Liver (tissue), 9 donors: ENCODE measurements around the gene TGFBI. TPM values are rescaled to one million over a fixed set of nuclear protein-coding genes. Genes with fewer than 3 reads are reported as not detected.
A peak's percentile ranks its signal among the peaks of the same experiment; 100 is the strongest.

Experiments
- DNase-seq: peaks from one replicate; pipeline ENCODE4 v3.0.0-alpha.2; 2017; ENCODE audit warnings: low spot score
- H3K27ac ChIP-seq, 2 donors: one replicate each; pipeline ENCODE4 v1.7.0; 2013; ENCODE audit warnings: inconsistent platforms in 2 of 2, low read length in 2 of 2, control low read depth in 1 of 2, low read depth in 1 of 2, mild to moderate bottlenecking in 1 of 2
- H3K27me3 ChIP-seq, 4 donors: one replicate each; pipeline versions ENCODE4 v1.6.1 to v1.7.0; 2013; ENCODE audit warnings: low read length in 3 of 4, inconsistent platforms in 1 of 4, mild to moderate bottlenecking in 1 of 4, moderate library complexity in 1 of 4; ENCODE audit not compliant: control insufficient read depth in 4 of 4, insufficient read depth in 4 of 4
- H3K36me3 ChIP-seq, 4 donors: one replicate each; pipeline versions ENCODE4 v1.6.1 to v1.7.0; 2013; ENCODE audit warnings: low read length in 3 of 4, mild to moderate bottlenecking in 3 of 4, low read depth in 1 of 4, moderate library complexity in 1 of 4; ENCODE audit not compliant: control insufficient read depth in 4 of 4, insufficient read depth in 3 of 4
- H3K4me1 ChIP-seq, 4 donors: one replicate each; pipeline versions ENCODE4 v1.6.1 to v1.7.0; 2013; ENCODE audit warnings: low read length in 3 of 4, mild to moderate bottlenecking in 3 of 4, moderate library complexity in 1 of 4; ENCODE audit not compliant: control insufficient read depth in 4 of 4, insufficient read depth in 4 of 4
- H3K4me3 ChIP-seq, 3 donors: one replicate each; pipeline versions ENCODE4 v1.6.1 to v1.7.0; 2013; ENCODE audit warnings: low read length in 3 of 3, control low read depth in 1 of 3, low read depth in 1 of 3, mild to moderate bottlenecking in 1 of 3
- H3K9ac ChIP-seq, 2 donors: one replicate each; pipeline ENCODE4 v1.7.0; 2013; ENCODE audit warnings: low read length in 2 of 2, mild to moderate bottlenecking in 2 of 2, moderate library complexity in 2 of 2, control low read depth in 1 of 2, low read depth in 1 of 2
- H3K9me3 ChIP-seq, 4 donors: one replicate each; pipeline versions ENCODE4 v1.6.1 to v1.7.0; 2013; ENCODE audit warnings: low read length in 3 of 4; ENCODE audit not compliant: control insufficient read depth in 4 of 4
- CTCF ChIP-seq: fragments of 150-350 bp; IDR thresholded peaks from 2 replicates; pipeline ENCODE4 v1.5.1; 2017; ENCODE audit warnings: improper control_type of control experiment, low read depth, low read length; ENCODE audit not compliant: missing input control
- FOXA1 ChIP-seq: IDR thresholded peaks from 2 replicates; pipeline ENCODE4 v1.6.1; 2016; ENCODE audit warnings: antibody characterized with exemption
- FOXA2 ChIP-seq: IDR thresholded peaks from 2 replicates; pipeline ENCODE4 v1.6.1; 2016; ENCODE audit warnings: antibody characterized with exemption
- HNF4G ChIP-seq: IDR thresholded peaks from 2 replicates; pipeline ENCODE4 v1.6.1; 2016; ENCODE audit warnings: antibody characterized with exemption
- NR2F2 ChIP-seq: IDR thresholded peaks from 2 replicates; pipeline ENCODE4 v1.6.1; 2016; ENCODE audit warnings: antibody characterized with exemption
- RAD21 ChIP-seq, 2 donors: IDR thresholded peaks; 2 replicates each; pipeline ENCODE4 v1.6.1; 2016; ENCODE audit warnings: antibody characterized with exemption in 2 of 2, mild to moderate bottlenecking in 2 of 2
- SP1 ChIP-seq: IDR thresholded peaks from 2 replicates; pipeline ENCODE4 v1.6.1; 2018; ENCODE audit warnings: antibody characterized with exemption, mild to moderate bottlenecking
- YY1 ChIP-seq: IDR thresholded peaks from 2 replicates; pipeline ENCODE4 v1.6.1; 2016; ENCODE audit warnings: antibody characterized with exemption, mild to moderate bottlenecking
- ZBTB33 ChIP-seq: IDR thresholded peaks from 2 replicates; pipeline ENCODE4 v1.6.1; 2016; ENCODE audit warnings: antibody characterized with exemption
- WGBS: extraction: QIAGEN DNeasy Blood & Tissue Kit; methylation state at CpG from one replicate; pipeline ENCODE4 v1.1.7; 2013; 5-methylcytosine and 5-hydroxymethylcytosine counted together
- polyA plus RNA-seq, 2 donors: library from polyadenylated mRNA; stranded (reverse) in 1 of 2; unstranded in 1 of 2; fragments of 200-250 nt in 1 of 2; fragments of >200 nt in 1 of 2; fragmentation: Nextera tagmentation in 1 of 2; extraction: Ambion mirVana in 1 of 2; gene quantifications; one replicate each; pipeline versions ENCODE4 v1.2.1 to v1.2.3, GENCODE V29; 2013 to 2015
- total RNA-seq, 2 donors: library from RNA; depleted of rRNA; stranded (reverse); fragments of >200 nt; gene quantifications; one replicate each; pipeline ENCODE4 v1.2.3, GENCODE V29; 2014
- donor health status: healthy.
- donor health status: healthy.
- donor health status: healthy.
- donor health status: healthy.
- donor health status: healthy.

Gene TGFBI
- total and polyA plus RNA-seq, 4 donors = 33.7 to 144 (median 44.1) TPM

GRCh38 chr5:136084698-136085097, 55.9 kb downstream of the TGFBI start:
- 92% methylated on average over 1 of the region's 1 CpG for WGBS
- Histone ChIP-seq H3K27ac (peak overlapping the region; percentile 57 to 61), H3K4me3 (no peak overlapping the region), H3K9ac (peak overlapping the region in 1 of 2 donors; percentile 22), H3K27me3 (no peaks in the 10 kb centered on the region), H3K36me3 (no peaks in the 10 kb centered on the region), H3K9me3 (no peaks in the 10 kb centered on the region), H3K4me1 (peaks cover 2 to 31% (median 9%) of the 10 kb centered on the region in 4 donors)
- no peak for DNase-seq
- TF ChIP-seq CTCF = no peak
- TF ChIP-seq YY1 = peak; percentile 43
- peak in 1 of 2 donors; percentile 56 for TF ChIP-seq RAD21 (IDR thresholded peaks at IDR 0.05)
- no peak for TF ChIP-seq HNF4G

- H3K9ac ChIP-seq = no peak overlapping the region
- no peaks in the 10 kb centered on the region for H3K27me3 ChIP-seq
- H3K4me1 ChIP-seq = peaks cover 1 to 13% (median 2%) of the 10 kb centered on the region in 4 donors
- TF ChIP-seq FOXA1 (no peak), SP1 (no peak), ZBTB33 (no peak)
- H3K27ac ChIP-seq = no peak overlapping the region
- no peak overlapping the region for H3K4me3 ChIP-seq
- 93% methylated on average over 5 of the region's 5 CpGs for whole genome bisulfite sequencing
- no peaks in the 10 kb centered on the region for H3K9me3 ChIP-seq
- no peak for DNase-seq
- H3K36me3 ChIP-seq = no peaks in the 10 kb centered on the region
These were observed 58.2 kb downstream of the TGFBI start for GRCh38 chr5:136086783-136087566.

- no peak for DNase-seq
- Histone ChIP-seq H3K27ac (peak overlapping the region in 1 of 2 donors; percentile 40), H3K9me3 (no peaks in the 10 kb centered on the region), H3K9ac (no peak overlapping the region), H3K4me3 (no peak overlapping the region), H3K4me1 (peaks cover 0 to 13% (median under 1%) of the 10 kb centered on the region in 4 donors), H3K27me3 (no peaks in the 10 kb centered on the region), H3K36me3 (no peaks in the 10 kb centered on the region)
- 78% methylated on average over 16 of the region's 16 CpGs for WGBS
- TF ChIP-seq NR2F2 = peak; percentile 55
- no peak for TF ChIP-seq FOXA2
These were observed 59.4 kb downstream of the TGFBI start for GRCh38 chr5:136087961-136088871.
